ENCODE results near the gene SGMS1.

The SGMS1 gene

GRCh38 chr10:50596456-50596855 is 27.3 kb downstream of the SGMS1 start:
- H3K4ac ChIP-seq (ENCODE audit: low read depth in 1 of 2, low read length in 2 of 2), result no peak overlapping the region

DNA sequence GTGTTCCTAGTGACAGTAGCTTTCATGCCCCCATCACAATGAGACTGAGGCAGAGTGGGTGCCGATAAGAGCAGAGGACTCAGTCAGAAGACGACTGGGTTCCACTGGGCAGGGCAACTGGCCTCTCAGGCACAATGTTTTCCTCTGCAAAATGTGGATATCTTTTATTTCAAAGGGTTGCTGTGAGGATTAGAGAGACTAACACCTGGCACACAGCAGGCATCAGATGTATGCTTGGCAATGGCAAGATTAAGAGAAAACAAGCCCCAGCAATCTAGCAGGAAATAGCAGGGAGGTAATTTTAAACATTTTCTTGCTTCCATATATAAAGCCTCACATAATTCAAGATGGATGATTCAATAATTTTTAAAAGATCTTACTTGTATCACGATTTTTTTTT is 28.0 kb downstream of the SGMS1 start:
- DNase-seq, result no peak
- H3K4me3 ChIP-seq (ENCODE audit: insufficient read depth in 1 of 2, low read depth in 1 of 2, low read length in 2 of 2), result no peak overlapping the region
- H2BK15ac ChIP-seq (ENCODE audit: low read depth, poor library complexity, severe bottlenecking), result no peak overlapping the region
- no peak overlapping the region for H4K91ac ChIP-seq (ENCODE audit: low read length)
- H3K36me3 ChIP-seq (ENCODE audit: control insufficient read depth in 1 of 2, insufficient read depth in 2 of 2, low read depth in 1 of 2, low read length in 2 of 2), result no peaks in the 10 kb centered on the region
- no peak overlapping the region for H2BK5ac ChIP-seq (ENCODE audit: low read depth, low read length, poor library complexity, severe bottlenecking)
- peaks cover 23% of the 10 kb centered on the region for H3K79me1 ChIP-seq (replicated peaks; ENCODE audit: low read length, poor library complexity, severe bottlenecking)
- H3K27me3 ChIP-seq (ENCODE audit: control insufficient read depth in 1 of 2, insufficient read depth in 1 of 2, low read length in 2 of 2), result no peaks in the 10 kb centered on the region
- H3K4ac ChIP-seq (ENCODE audit: low read depth in 1 of 2, low read length in 2 of 2), result no peak overlapping the region
- H3K9me3 ChIP-seq (ENCODE audit: control insufficient read depth, low read length), result no peaks in the 10 kb centered on the region
- H4K8ac ChIP-seq (ENCODE audit: low read length), result no peak overlapping the region
- H3K23ac ChIP-seq (ENCODE audit: low read length in 2 of 2), result no peak overlapping the region
- no peak overlapping the region for H3K18ac ChIP-seq (ENCODE audit: low read depth in 1 of 2, low read length in 2 of 2)
- no peak overlapping the region for H2BK120ac ChIP-seq (ENCODE audit: low read depth, low read length)
- no peak overlapping the region for H3K4me2 ChIP-seq (ENCODE audit: low read length, poor library complexity, severe bottlenecking)
- no peak overlapping the region for H3K27ac ChIP-seq (ENCODE audit: low read length, poor library complexity, severe bottlenecking)
- H2BK12ac ChIP-seq (ENCODE audit: low read length in 2 of 2), result no peak overlapping the region
- no peak overlapping the region for H3K14ac ChIP-seq (ENCODE audit: low read length in 2 of 2)
- H2AFZ ChIP-seq (ENCODE audit: low read depth, low read length), result no peak overlapping the region
- 92% methylated on average over 3 of the region's 3 CpGs for WGBS
- H2AK5ac ChIP-seq (ENCODE audit: low read length, severe bottlenecking), result no peak overlapping the region
- H3K9ac ChIP-seq (ENCODE audit: low read length), result no peak overlapping the region
- no peaks in the 10 kb centered on the region for H3K4me1 ChIP-seq (ENCODE audit: control insufficient read depth, insufficient read depth, low read depth, low read length)

More at GRCh38 chr10:50596456-50596855, 27.3 kb downstream of the SGMS1 start:
- no peaks in the 10 kb centered on the region for H3K27me3 ChIP-seq (ENCODE audit: control insufficient read depth in 1 of 2, insufficient read depth in 1 of 2, low read length in 2 of 2)
- no peak overlapping the region for H2BK12ac ChIP-seq (ENCODE audit: low read length in 2 of 2)
- no peak overlapping the region for H3K14ac ChIP-seq (ENCODE audit: low read length in 2 of 2)
- no peak overlapping the region for H4K8ac ChIP-seq (ENCODE audit: low read length)
- no peaks in the 10 kb centered on the region for H3K36me3 ChIP-seq (ENCODE audit: control insufficient read depth in 1 of 2, insufficient read depth in 2 of 2, low read depth in 1 of 2, low read length in 2 of 2)
- no peak overlapping the region for H4K91ac ChIP-seq (ENCODE audit: low read length)
- no peak overlapping the region for H3K23ac ChIP-seq (ENCODE audit: low read length in 2 of 2)
- no peak overlapping the region for H2AK5ac ChIP-seq (ENCODE audit: low read length, severe bottlenecking)
- H3K9me3 ChIP-seq (ENCODE audit: control insufficient read depth, low read length), result no peaks in the 10 kb centered on the region
- H3K18ac ChIP-seq (ENCODE audit: low read depth in 1 of 2, low read length in 2 of 2), result no peak overlapping the region
- H2BK15ac ChIP-seq (ENCODE audit: low read depth, poor library complexity, severe bottlenecking), result no peak overlapping the region
- H3K27ac ChIP-seq (ENCODE audit: low read length, poor library complexity, severe bottlenecking), result no peak overlapping the region
- H3K79me1 ChIP-seq (replicated peaks; ENCODE audit: low read length, poor library complexity, severe bottlenecking), result peaks cover 19% of the 10 kb centered on the region
- H3K4me2 ChIP-seq (ENCODE audit: low read length, poor library complexity, severe bottlenecking), result no peak overlapping the region
- H3K9ac ChIP-seq (ENCODE audit: low read length), result no peak overlapping the region
- H2BK120ac ChIP-seq (ENCODE audit: low read depth, low read length), result no peak overlapping the region
- WGBS, result 100% methylated on average over 2 of the region's 2 CpGs
- H2AFZ ChIP-seq (ENCODE audit: low read depth, low read length), result no peak overlapping the region
- no peaks in the 10 kb centered on the region for H3K4me1 ChIP-seq (ENCODE audit: control insufficient read depth, insufficient read depth, low read depth, low read length)
- DNase-seq, result no peak
- H3K4me3 ChIP-seq (ENCODE audit: insufficient read depth in 1 of 2, low read depth in 1 of 2, low read length in 2 of 2), result no peak overlapping the region
- no peak overlapping the region for H2BK5ac ChIP-seq (ENCODE audit: low read depth, low read length, poor library complexity, severe bottlenecking)

DNA sequence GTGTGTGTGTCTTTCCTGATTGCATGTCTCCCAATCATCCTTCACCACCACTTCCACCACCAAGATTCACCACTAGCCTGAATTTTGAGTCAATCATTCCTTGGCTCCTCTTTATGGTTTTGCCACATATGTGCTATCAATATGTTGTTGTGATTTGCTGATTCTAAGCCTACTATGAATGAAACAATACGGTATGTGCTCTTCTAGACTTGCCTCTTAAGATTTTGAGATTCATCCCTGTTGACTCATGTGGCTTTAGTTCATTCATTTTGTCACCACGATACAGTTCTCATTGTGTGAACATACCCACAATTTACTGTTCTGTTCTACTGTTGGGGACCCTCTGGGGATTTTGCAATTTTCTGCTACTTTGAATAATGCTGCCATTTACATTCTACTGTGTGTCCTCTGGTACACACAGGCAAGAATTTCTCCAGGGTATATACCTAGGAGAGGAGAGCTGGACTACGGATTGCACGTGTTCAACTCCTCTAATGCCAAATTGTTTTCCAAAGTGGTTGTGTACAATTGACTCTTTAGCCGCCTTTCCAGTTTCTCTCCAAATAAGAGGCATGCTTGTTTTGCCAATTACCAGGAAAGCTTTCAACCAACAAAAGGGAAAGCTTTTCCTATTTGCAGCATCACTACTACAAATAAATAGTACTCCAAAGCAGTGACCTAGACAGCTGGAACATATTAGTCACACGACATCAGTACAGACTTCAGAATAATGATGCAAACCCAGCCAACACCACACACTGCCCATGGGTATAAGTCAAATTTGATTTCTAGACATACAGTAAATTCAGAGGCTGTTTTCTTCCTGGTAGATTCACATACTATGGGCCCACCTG is 30.0 kb downstream of the SGMS1 start:
- WGBS, result 82% methylated on average over 5 of the region's 6 CpGs
- Histone ChIP-seq H2BK12ac (ENCODE audit: low read length in 2 of 2) (no peak overlapping the region), H2BK5ac (ENCODE audit: low read depth, low read length, poor library complexity, severe bottlenecking) (no peak overlapping the region), H2AFZ (ENCODE audit: low read depth, low read length) (no peak overlapping the region), H3K27ac (ENCODE audit: low read length, poor library complexity, severe bottlenecking) (no peak overlapping the region), H3K4ac (ENCODE audit: low read depth in 1 of 2, low read length in 2 of 2) (no peak overlapping the region), H2AK5ac (ENCODE audit: low read length, severe bottlenecking) (no peak overlapping the region), H3K14ac (ENCODE audit: low read length in 2 of 2) (no peak overlapping the region), H4K8ac (ENCODE audit: low read length) (no peak overlapping the region), H2BK15ac (ENCODE audit: low read depth, poor library complexity, severe bottlenecking) (no peak overlapping the region), H3K79me1 (replicated peaks; ENCODE audit: low read length, poor library complexity, severe bottlenecking) (peaks cover 25% of the 10 kb centered on the region), H2BK120ac (ENCODE audit: low read depth, low read length) (no peak overlapping the region), H3K4me3 (ENCODE audit: insufficient read depth in 1 of 2, low read depth in 1 of 2, low read length in 2 of 2) (no peak overlapping the region), H3K18ac (ENCODE audit: low read depth in 1 of 2, low read length in 2 of 2) (no peak overlapping the region), H3K27me3 (ENCODE audit: control insufficient read depth in 1 of 2, insufficient read depth in 1 of 2, low read length in 2 of 2) (no peaks in the 10 kb centered on the region), H3K9ac (ENCODE audit: low read length) (peak overlapping the region; percentile 46), H3K23ac (ENCODE audit: low read length in 2 of 2) (no peak overlapping the region), H3K36me3 (ENCODE audit: control insufficient read depth in 1 of 2, insufficient read depth in 2 of 2, low read depth in 1 of 2, low read length in 2 of 2) (peaks cover 4 to 5% of the 10 kb centered on the region in 2 experiments), H4K91ac (ENCODE audit: low read length) (no peak overlapping the region), H3K9me3 (ENCODE audit: control insufficient read depth, low read length) (no peaks in the 10 kb centered on the region), H3K4me1 (ENCODE audit: control insufficient read depth, insufficient read depth, low read depth, low read length) (no peaks in the 10 kb centered on the region), H3K4me2 (ENCODE audit: low read length, poor library complexity, severe bottlenecking) (no peak overlapping the region)
- peak; percentile 73 for DNase-seq

- Histone ChIP-seq H2BK12ac (ENCODE audit: low read length in 2 of 2) (no peak overlapping the region), H3K79me1 (replicated peaks; ENCODE audit: low read length, poor library complexity, severe bottlenecking) (peaks cover 21% of the 10 kb centered on the region), H3K4me2 (ENCODE audit: low read length, poor library complexity, severe bottlenecking) (no peak overlapping the region), H3K23ac (ENCODE audit: low read length in 2 of 2) (no peak overlapping the region), H2AK5ac (ENCODE audit: low read length, severe bottlenecking) (no peak overlapping the region), H2BK5ac (ENCODE audit: low read depth, low read length, poor library complexity, severe bottlenecking) (no peak overlapping the region), H2BK15ac (ENCODE audit: low read depth, poor library complexity, severe bottlenecking) (no peak overlapping the region), H3K9ac (ENCODE audit: low read length) (no peak overlapping the region), H3K4me3 (ENCODE audit: insufficient read depth in 1 of 2, low read depth in 1 of 2, low read length in 2 of 2) (no peak overlapping the region), H2BK120ac (ENCODE audit: low read depth, low read length) (no peak overlapping the region), H3K4ac (ENCODE audit: low read depth in 1 of 2, low read length in 2 of 2) (no peak overlapping the region), H4K8ac (ENCODE audit: low read length) (no peak overlapping the region), H3K27me3 (ENCODE audit: control insufficient read depth in 1 of 2, insufficient read depth in 1 of 2, low read length in 2 of 2) (no peaks in the 10 kb centered on the region), H3K18ac (ENCODE audit: low read depth in 1 of 2, low read length in 2 of 2) (no peak overlapping the region), H3K27ac (ENCODE audit: low read length, poor library complexity, severe bottlenecking) (no peak overlapping the region), H3K4me1 (ENCODE audit: control insufficient read depth, insufficient read depth, low read depth, low read length) (no peaks in the 10 kb centered on the region), H2AFZ (ENCODE audit: low read depth, low read length) (no peak overlapping the region), H4K91ac (ENCODE audit: low read length) (no peak overlapping the region), H3K9me3 (ENCODE audit: control insufficient read depth, low read length) (no peaks in the 10 kb centered on the region), H3K14ac (ENCODE audit: low read length in 2 of 2) (no peak overlapping the region), H3K36me3 (ENCODE audit: control insufficient read depth in 1 of 2, insufficient read depth in 2 of 2, low read depth in 1 of 2, low read length in 2 of 2) (peaks cover 5 to 9% of the 10 kb centered on the region in 2 experiments)
- 96% methylated on average over 6 of the region's 7 CpGs for WGBS
- no peak for DNase-seq
Observed at GRCh38 chr10:50592961-50593418, 30.8 kb downstream of the SGMS1 start.
